GM18907 (cell line): ENCODE data around the gene RIMKLB.
"Not testable (repeated sequence)": the region's sequence is repeated elsewhere in the genome, so short reads cannot be mapped to it uniquely, and the experiment has no call there.

Experiments
- ATAC-seq: cut with Tn5 transposase; IDR thresholded peaks from one replicate; pipeline ENCODE4 v1.9.1; 2021; ENCODE audit warnings: mild to moderate bottlenecking, moderate library complexity; ENCODE audit not compliant: unreplicated experiment

The RIMKLB gene

GRCh38 chr12:8816448-8817050 lies 118.8 kb downstream of the RIMKLB start:
- no peak for ATAC-seq

GRCh38 chr12:8817856-8818255 lies 120.1 kb downstream of the RIMKLB start:
- no peak for ATAC-seq

- ATAC-seq = no peak
Measured at GRCh38 chr12:8818526-8818925, 120.7 kb downstream of the RIMKLB start.

- no peak for ATAC-seq
Measured at GRCh38 chr12:8819666-8819980, 121.8 kb downstream of the RIMKLB start.

- ATAC-seq = not testable (repeated sequence)
Measured at GRCh38 chr12:8820676-8821407, 123.1 kb downstream of the RIMKLB start.

GRCh38 chr12:8821591-8821990 lies 123.8 kb downstream of the RIMKLB start:
- no peak for ATAC-seq

- ATAC-seq = no peak
Measured at GRCh38 chr12:8822298-8822697, 124.5 kb downstream of the RIMKLB start, which contains the start of gene A2ML1. TSS of gene A2ML1 (plus strand) at chr12:8822621. CDS start at chr12:8822652, 31 bp downstream.

GRCh38 chr12:8823565-8824300 lies 125.9 kb downstream of the RIMKLB start:
- no peak for ATAC-seq

- ATAC-seq = no peak
Measured at GRCh38 chr12:8827551-8828256, 129.9 kb downstream of the RIMKLB start.

- ATAC-seq = no peak
Measured at GRCh38 chr12:8828257-8829124, 130.7 kb downstream of the RIMKLB start.

GRCh38 chr12:8829125-8829518 lies 131.3 kb downstream of the RIMKLB start:
- ATAC-seq = no peak

- no peak for ATAC-seq
Measured at GRCh38 chr12:8829621-8830020, 131.8 kb downstream of the RIMKLB start.

GRCh38 chr12:8831116-8831515 lies 133.3 kb downstream of the RIMKLB start:
- no peak for ATAC-seq

GRCh38 chr12:8832500-8832899 lies 134.7 kb downstream of the RIMKLB start:
- ATAC-seq = no peak
